WERI-Rb-1 (cell line): ENCODE measurements around the gene UNC13B.
"Not testable (repeated sequence)": the region's sequence is repeated elsewhere in the genome, so short reads cannot be mapped to it uniquely, and the experiment has no call there.

Experiments used
- DNase-seq: peaks from one replicate; pipeline ENCODE4 v3.0.0-alpha.2; 2020
- H3K27ac ChIP-seq: fragments of 250-450 bp; sonication (Bioruptor Pico); 2 replicates; pipeline ENCODE4 v1.5.1; 2020; ENCODE audit warnings: mild to moderate bottlenecking, moderate library complexity
- H3K27me3 ChIP-seq: fragments of 250-450 bp; sonication (Bioruptor Pico); 2 replicates; pipeline ENCODE4 v1.5.1; 2021; ENCODE audit warnings: mild to moderate bottlenecking, low read depth, moderate library complexity; ENCODE audit not compliant: insufficient read depth, severe bottlenecking
- H3K36me3 ChIP-seq: fragments of 250-450 bp; sonication (Bioruptor Pico); 2 replicates; pipeline ENCODE4 v1.5.1; 2020; ENCODE audit warnings: mild to moderate bottlenecking, moderate library complexity
- H3K4me3 ChIP-seq: 2 replicates; pipeline ENCODE4 v1.5.1; 2011; ENCODE audit warnings: low read depth, mild to moderate bottlenecking, control low read depth, low read length
- H3K9me3 ChIP-seq: fragments of 250-450 bp; sonication (Bioruptor Pico); 2 replicates; pipeline ENCODE4 v1.5.1; 2021; ENCODE audit warnings: mild to moderate bottlenecking, moderate library complexity; ENCODE audit not compliant: severe bottlenecking
- CTCF ChIP-seq: IDR thresholded peaks from 2 replicates; pipeline ENCODE4 v1.5.1; 2011; ENCODE audit warnings: low read depth, mild to moderate bottlenecking, control low read depth, inconsistent platforms, low read length

The UNC13B gene

GRCh38 chr9:35237311-35237710 lies 75.5 kb downstream of the UNC13B start:
- no peaks in the 10 kb centered on the region for H3K27me3 ChIP-seq
- DNase-seq = peak; percentile 52
- no peaks in the 10 kb centered on the region for H3K36me3 ChIP-seq
- no peak overlapping the region for H3K4me3 ChIP-seq
- no peak for TF ChIP-seq CTCF
- no peak overlapping the region for H3K27ac ChIP-seq
- peaks cover 4% of the 10 kb centered on the region for H3K9me3 ChIP-seq

- not testable (repeated sequence) for H3K36me3 ChIP-seq
These were observed 84.1 kb downstream of the UNC13B start for GRCh38 chr9:35245945-35246344.

GRCh38 chr9:35253075-35253474 lies 91.3 kb downstream of the UNC13B start:
- no peak overlapping the region for H3K4me3 ChIP-seq
- no peak overlapping the region for H3K27ac ChIP-seq
- H3K9me3 ChIP-seq = no peaks in the 10 kb centered on the region

More at GRCh38 chr9:35245945-35246344, 84.1 kb downstream of the UNC13B start:
- H3K27me3 ChIP-seq, DNase-seq, H3K4me3 ChIP-seq, H3K27ac ChIP-seq, H3K9me3 ChIP-seq: not testable (repeated sequence)

GRCh38 chr9:35254237-35254636 lies 92.4 kb downstream of the UNC13B start:
- no peak overlapping the region for H3K27ac ChIP-seq
- H3K36me3 ChIP-seq = no peaks in the 10 kb centered on the region
- DNase-seq = no peak
- no peak for TF ChIP-seq CTCF
- no peaks in the 10 kb centered on the region for H3K9me3 ChIP-seq
- H3K4me3 ChIP-seq = no peak overlapping the region
- no peaks in the 10 kb centered on the region for H3K27me3 ChIP-seq

More at GRCh38 chr9:35253075-35253474, 91.3 kb downstream of the UNC13B start:
- Histone ChIP-seq H3K36me3 (no peaks in the 10 kb centered on the region), H3K27me3 (no peaks in the 10 kb centered on the region)
- no peak for TF ChIP-seq CTCF
- DNase-seq = no peak

- H3K27ac ChIP-seq = no peak overlapping the region
- DNase-seq = no peak
- no peaks in the 10 kb centered on the region for H3K9me3 ChIP-seq
- no peaks in the 10 kb centered on the region for H3K27me3 ChIP-seq
- no peak for TF ChIP-seq CTCF
- H3K36me3 ChIP-seq = no peaks in the 10 kb centered on the region
- H3K4me3 ChIP-seq = no peak overlapping the region
These were observed 93.4 kb downstream of the UNC13B start for GRCh38 chr9:35254984-35255857.

GRCh38 chr9:35257986-35258659 lies 96.3 kb downstream of the UNC13B start:
- no peak for DNase-seq
- Histone ChIP-seq H3K9me3 (no peaks in the 10 kb centered on the region), H3K4me3 (no peak overlapping the region), H3K27me3 (no peaks in the 10 kb centered on the region), H3K36me3 (no peaks in the 10 kb centered on the region), H3K27ac (no peak overlapping the region)
- no peak for TF ChIP-seq CTCF
